ENCODE data around the gene COBL.

DNA sequence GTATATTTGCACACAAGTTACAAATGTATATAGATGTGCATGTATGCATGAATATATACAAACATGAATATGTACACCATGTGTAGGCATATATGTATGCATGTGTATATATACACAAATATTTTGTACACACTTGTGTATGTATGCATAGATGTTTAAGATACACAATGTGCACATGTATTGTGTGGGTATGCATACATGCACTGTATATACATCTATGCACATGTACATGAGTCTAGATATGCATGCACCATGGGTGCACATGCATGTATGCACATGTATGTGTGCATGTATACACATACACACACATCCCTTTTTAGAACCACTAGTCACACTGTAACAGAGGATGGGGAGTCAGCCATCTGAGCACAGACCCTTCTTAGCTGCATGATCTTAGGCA, 249.4 kb downstream of the COBL start:
- TF ChIP-seq, protein P1, sequence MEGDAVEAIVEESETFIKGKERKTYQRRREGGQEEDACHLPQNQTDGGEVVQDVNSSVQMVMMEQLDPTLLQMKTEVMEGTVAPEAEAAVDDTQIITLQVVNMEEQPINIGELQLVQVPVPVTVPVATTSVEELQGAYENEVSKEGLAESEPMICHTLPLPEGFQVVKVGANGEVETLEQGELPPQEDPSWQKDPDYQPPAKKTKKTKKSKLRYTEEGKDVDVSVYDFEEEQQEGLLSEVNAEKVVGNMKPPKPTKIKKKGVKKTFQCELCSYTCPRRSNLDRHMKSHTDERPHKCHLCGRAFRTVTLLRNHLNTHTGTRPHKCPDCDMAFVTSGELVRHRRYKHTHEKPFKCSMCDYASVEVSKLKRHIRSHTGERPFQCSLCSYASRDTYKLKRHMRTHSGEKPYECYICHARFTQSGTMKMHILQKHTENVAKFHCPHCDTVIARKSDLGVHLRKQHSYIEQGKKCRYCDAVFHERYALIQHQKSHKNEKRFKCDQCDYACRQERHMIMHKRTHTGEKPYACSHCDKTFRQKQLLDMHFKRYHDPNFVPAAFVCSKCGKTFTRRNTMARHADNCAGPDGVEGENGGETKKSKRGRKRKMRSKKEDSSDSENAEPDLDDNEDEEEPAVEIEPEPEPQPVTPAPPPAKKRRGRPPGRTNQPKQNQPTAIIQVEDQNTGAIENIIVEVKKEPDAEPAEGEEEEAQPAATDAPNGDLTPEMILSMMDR (conservative IDR thresholded peaks at IDR 0.05; ENCODE audit: low read depth, low read length) = no peak
- TF ChIP-seq, protein P2, sequence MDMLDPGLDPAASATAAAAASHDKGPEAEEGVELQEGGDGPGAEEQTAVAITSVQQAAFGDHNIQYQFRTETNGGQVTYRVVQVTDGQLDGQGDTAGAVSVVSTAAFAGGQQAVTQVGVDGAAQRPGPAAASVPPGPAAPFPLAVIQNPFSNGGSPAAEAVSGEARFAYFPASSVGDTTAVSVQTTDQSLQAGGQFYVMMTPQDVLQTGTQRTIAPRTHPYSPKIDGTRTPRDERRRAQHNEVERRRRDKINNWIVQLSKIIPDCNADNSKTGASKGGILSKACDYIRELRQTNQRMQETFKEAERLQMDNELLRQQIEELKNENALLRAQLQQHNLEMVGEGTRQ (IDR thresholded peaks at IDR 0.05; ENCODE audit: low read depth, low read length) = no peak
- TF ChIP-seq BHLHE40 (IDR thresholded peaks at IDR 0.05; ENCODE audit: low read depth, low read length) = no peak
- TF ChIP-seq SMC3 (IDR thresholded peaks at IDR 0.05; ENCODE audit: low read depth, low read length) = no peak
- no peak for TF ChIP-seq RFX5 (IDR thresholded peaks at IDR 0.05; ENCODE audit: low read depth, low read length)
- no peak for TF ChIP-seq POLR2A (IDR thresholded peaks at IDR 0.05; ENCODE audit: low read depth, low read length)
- TF ChIP-seq MXI1 (IDR thresholded peaks at IDR 0.05; ENCODE audit: borderline replicate concordance, low read depth, low read length) = no peak
- no peak for TF ChIP-seq RAD21 (IDR thresholded peaks at IDR 0.05; ENCODE audit: low read length)
- TF ChIP-seq NFE2L2 (IDR thresholded peaks at IDR 0.05; ENCODE audit: low read depth, low read length) = no peak
- no peak for TF ChIP-seq MAFK (IDR thresholded peaks at IDR 0.05; ENCODE audit: low read depth, low read length)
- no peak for TF ChIP-seq FOS (IDR thresholded peaks at IDR 0.05; ENCODE audit: low read depth, low read length)
- TF ChIP-seq RCOR1 (IDR thresholded peaks at IDR 0.05; ENCODE audit: insufficient replicate concordance, low read length) = no peak
- TF ChIP-seq, protein P3, sequence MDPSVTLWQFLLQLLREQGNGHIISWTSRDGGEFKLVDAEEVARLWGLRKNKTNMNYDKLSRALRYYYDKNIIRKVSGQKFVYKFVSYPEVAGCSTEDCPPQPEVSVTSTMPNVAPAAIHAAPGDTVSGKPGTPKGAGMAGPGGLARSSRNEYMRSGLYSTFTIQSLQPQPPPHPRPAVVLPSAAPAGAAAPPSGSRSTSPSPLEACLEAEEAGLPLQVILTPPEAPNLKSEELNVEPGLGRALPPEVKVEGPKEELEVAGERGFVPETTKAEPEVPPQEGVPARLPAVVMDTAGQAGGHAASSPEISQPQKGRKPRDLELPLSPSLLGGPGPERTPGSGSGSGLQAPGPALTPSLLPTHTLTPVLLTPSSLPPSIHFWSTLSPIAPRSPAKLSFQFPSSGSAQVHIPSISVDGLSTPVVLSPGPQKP (IDR thresholded peaks at IDR 0.05; ENCODE audit: borderline replicate concordance, low read depth, low read length) = no peak

All from IMR-90 (cell line).